NCI-H1105 (cell line): Measurements from ENCODE around the gene ELMOD1.

Source experiments
- DNase-seq: peaks from one replicate; lab custom pipeline; 2025; lab: John Stamatoyannopoulos, UW

The ELMOD1 gene

DNA sequence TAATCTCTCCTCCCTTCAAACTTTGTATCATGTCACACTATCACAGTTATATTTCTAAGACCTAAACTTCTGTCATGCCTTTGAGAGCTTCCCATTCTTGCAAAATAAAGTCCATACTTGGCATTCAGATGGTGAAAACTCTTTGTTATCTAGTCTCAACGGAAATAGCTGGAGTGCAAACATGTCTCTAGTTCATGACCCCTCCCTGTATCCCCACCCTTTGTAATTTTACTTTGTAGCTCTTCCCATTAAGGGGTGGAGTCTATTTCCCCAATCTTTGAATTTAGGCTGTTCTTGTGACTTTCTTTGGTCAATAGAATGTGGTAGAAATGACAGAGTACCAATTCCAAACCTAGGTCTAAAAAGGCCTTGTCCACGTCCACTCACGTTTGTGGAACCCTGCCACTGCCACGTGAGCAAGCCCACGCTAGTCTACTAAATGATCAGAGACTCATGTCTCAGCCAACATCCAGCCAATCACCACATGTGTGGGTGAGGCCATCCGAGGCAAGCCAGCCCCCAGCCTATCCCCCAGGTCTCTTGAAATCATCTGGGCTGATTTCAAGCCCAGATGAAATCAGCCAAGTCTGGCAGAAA lies 97.5 kb downstream of the ELMOD1 start:
- DNase-seq, result no peak

DNA sequence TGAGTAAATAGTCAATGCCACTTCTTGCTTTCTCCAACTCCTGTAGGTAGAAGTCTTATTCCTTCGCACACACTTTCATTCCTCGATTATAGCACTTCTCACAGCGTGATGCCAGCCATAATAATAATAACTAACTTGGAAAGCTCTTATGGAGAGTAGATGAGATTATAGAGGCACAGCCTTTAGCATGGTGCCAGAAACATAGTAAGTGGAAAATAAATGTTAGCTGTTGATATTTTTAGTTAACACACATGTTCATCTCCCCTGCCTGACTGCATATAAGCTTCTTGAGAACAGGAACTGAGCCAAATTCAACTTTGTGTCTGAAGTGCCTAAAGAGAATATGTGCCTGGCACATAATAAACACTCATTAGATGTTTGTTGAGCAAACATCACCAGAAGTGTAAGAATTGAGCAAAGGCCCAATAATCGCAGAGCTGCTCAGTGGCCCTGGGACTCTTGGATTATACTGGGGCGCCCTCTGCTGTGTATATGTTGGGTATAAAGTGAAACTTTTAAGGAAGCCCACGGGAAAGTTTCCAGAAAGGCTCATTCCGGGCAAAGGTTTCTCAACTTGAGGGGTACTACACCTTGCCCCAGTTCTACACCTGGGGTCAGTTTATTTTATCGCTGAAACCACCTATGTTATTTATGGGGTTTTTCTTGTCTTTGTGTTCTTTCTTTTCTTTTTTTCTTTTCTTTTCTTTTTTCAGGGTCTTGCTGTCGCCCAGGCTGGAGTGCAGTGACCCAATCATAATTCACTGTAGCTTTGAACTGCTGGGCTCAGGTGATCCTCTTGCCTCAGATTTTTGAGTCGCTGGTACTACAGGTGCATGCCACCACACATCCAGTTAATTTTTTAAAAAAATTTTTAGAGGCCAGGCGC lies 98.6 kb downstream of the ELMOD1 start:
- DNase-seq, result peak; percentile 70

DNA sequence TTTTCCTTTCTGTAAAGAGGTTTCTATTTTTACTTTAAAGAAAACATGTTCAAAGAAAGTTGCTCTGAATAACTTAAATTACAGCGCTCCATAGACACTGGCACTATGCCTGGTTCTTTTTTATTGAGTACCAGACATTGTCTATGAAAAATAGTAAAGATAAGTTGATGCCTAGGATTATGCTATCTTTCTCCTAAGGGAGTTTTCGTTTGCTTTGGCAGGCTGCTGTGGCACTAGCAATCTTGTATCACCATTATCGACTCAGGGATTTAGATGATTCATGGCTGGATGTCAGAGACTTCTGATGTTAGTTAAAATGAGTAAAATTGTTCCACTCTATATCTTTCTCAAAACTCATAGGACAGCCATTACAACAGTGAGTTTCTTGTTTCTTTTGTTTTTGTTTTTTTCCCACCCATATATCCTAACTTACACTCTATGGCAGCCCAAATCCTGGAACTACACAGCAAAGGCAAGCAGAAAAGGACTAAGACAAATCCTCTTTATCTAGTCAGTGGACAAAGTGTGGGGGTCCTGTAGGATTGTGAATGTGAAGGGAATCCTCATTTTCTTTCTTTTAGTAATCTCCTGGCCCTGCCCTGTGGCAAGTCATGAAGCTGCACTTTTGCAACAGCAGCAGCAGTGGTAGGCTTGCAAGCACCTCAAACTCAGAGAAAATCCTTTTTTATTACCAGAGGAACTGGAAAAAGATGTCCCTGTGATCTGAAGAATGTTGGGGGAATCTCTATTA lies 100.2 kb downstream of the ELMOD1 start:
- no peak for DNase-seq

DNA sequence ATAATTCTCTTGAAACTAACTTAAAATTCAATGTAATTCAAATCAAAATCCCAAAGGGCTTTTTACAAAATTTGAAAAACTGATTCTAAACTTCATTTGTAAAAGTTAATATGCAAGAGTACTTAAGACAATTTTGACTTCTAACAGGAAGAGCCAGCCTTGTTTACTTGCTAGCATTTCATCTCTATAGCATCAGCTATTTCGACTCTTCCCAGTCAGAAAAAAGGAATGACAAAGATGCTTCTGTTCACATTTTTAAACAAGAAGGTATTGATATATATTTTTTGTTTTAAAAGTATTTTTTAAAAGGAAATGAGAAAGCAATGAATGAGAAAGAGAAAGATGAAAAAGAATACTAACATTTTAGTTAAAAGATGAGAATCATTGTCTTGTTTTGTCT lies 104.5 kb downstream of the ELMOD1 start:
- DNase-seq, result no peak

DNA sequence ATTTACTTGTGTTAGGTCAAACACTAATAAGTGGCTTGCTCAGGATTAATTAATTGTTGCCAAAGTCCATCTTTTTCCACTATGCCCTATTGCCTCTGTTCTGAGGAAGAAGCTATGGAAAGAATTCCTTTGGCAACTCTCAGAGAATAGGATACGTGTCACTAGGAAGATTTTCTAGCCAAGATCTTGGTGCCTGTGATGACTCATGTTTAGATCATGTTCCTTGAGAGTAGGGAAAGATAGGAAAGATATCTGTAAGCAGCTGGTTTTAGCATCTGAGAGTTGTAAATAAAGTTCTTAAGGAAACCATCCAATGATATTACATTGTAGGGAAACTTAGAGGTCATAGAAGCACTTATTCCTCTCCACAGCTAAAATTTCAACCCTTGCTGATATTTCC lies 105.2 kb downstream of the ELMOD1 start:
- DNase-seq, result no peak

DNA sequence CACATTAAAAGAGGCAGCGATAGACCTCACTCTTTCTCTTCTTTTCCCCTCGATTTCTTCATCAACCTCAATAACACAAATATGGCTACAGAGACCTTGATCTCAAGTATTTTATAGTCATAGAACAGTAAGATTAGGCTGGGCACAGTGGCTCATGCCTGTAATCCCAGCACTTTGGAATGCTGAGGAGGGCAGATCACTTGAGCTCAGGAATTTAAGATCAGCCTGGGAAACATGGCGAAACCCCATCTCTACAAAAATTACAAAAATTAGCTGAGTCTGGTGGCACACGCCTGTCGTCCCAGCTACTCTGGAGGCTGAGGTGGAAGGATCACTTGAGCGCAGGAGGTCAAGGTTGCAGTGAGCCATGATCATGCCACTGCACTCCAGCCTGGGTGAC lies 106.3 kb downstream of the ELMOD1 start:
- no peak for DNase-seq

DNA sequence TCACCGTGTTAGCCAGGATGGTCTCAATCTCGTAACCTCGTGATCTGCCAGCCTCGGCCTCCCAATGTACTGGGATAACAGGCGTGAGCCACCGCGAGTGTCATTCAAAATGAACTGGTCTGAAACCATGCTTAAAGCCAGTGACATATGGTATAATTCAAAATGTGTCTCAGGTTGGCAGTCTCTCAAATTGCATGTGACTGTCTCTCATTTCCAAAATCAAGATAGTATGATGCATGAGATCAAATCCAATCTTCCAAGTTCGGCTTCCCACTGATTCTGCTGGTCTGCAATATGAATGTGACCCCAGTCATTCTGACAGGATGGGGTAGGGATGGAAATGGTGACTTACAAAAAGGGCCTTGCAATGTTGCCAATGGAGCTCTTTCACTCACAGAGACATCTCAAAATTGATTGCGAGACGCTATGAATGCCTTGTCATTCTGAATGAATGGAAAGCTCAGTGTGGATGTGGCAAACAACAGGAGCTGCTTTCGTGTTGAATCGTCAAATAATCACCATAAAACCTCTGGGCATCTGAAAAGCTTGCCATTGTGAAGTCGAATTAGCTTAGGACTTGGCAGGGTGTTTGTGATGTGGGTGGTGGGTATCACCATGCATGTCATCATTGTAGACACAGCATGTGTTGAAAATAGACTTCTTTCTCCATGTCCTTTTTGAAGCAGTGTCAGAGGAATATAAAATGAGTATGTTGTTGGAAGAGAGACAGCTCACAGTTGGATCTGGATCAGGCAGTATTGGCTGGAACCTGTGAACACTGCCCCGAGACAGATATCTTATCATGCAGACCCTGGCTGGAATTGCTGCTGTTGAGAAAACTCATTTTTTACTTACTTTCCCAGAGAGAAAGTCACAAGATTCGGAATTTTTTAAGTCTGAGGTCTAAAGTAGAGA lies 108.7 kb downstream of the ELMOD1 start:
- no peak for DNase-seq

DNA sequence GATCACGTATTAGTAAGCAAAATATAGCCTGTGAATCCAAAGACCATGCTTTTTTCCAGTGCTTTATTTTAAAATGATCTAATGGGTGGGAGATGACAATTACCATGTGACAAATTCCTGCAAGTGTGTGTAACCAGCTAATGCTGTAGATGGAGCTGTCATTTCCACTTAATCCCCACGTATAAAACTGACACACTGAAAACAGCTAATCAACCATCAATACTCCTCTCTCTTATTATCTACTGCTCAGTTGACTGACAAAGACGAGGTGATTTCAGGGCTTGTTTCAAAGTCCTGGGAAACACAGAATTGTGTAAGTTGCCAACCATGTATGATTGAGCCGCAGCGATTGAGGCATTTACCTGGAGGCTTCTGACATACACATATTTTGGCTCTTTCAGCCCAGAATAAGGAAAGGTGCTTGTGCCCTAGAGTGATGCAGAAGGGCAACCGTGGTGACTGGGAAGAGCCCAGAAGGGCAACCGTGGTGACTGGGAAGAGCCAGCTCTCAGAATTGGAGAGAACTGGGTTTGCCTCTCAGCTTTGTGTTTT lies 111.2 kb downstream of the ELMOD1 start:
- DNase-seq, result no peak

DNA sequence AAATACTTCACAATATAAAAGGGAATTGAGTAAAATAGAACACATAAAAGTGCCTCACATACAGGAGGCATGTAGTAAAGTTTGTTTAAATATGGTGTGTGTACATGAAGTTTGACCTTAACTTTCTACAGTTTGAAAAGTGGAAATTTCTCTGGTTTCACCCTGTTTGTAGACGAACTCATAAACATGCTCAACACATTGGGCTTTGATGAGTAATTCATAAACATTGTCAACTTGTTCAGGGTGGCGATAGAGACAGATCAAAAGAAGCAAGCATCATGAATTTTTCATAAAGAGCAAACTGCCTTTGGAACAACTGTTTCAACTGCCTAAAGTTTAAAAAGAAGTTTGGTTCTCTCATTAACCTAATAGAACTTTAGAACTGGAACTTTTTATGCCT lies 111.8 kb downstream of the ELMOD1 start:
- no peak for DNase-seq

DNA sequence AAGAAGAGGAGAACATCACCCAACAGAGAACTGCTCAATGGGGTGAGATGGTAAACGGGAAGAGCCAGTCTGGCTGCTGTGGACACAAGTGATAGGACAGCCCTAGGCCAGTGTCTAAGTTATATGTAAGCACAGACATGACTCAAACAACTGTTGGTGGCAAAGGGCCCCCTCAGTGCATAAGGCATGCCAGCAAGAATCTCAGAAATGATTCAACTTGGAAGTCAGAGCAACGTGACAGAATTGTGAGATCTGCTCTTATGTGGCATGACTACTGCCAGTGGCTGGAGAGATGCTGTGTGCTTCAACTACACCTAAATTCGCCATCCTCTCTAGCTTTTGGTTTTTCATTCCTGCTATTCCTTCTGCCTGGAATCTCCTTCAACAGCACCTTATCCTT lies 113.5 kb downstream of the ELMOD1 start:
- DNase-seq, result no peak

DNA sequence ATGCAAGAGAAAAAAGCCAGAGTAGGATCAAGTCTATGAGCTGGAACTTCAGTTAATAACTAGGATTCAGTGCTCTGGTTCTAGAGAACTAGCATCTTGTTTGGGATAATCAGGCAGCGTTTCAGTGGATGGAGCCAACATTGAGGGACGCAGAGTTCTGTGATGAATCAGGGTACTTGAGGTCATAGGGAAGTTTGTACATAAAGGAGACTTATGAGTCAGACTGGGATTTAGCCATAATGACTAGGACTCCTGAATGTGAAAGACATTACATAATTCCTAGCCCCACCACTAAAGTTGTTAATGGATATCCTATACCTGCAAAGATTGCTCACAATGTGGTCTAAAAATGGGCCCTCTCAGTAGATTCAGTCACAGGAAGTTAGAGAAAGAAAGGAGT lies 114.1 kb downstream of the ELMOD1 start:
- no peak for DNase-seq

DNA sequence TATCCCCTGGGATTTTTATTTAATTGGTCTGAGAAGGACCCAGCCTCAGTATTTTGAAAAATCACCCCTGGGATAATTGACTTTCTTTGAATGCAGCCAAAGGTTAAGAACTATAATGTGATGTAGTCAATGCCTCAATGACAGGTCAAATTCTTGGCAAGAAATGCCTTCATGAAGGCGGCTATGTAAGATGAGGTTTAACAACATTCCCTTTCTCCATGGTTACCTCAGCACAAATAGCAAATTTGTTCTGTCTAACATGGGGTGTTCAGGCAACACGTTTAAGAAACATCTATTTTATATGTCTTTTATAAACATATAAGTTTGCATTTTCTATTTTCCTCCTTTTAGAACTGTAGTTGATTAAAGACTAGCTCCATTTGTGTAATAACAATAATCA lies 115.6 kb downstream of the ELMOD1 start:
- no peak for DNase-seq

DNA sequence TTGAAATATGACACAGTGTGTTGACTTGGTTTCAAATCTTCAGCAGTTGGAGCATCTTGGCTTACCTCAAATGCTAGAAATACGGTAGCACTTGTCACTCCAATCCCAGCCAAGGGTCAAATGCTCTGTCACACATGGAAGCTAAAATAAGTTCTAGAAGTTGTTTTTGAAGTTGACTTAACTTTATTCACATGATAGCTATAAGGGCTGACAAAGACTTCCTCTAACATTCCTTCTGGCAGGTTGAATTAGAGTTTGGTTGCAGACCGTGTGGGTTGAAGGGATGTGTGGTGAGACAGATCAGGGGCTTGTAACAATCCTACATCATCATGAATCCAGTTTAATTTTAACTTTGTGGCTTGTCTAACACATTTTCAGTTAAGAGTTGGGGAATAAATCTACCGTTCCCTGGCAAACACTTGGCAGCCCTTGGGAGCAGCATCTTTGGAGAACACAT lies 116.3 kb downstream of the ELMOD1 start:
- no peak for DNase-seq

DNA sequence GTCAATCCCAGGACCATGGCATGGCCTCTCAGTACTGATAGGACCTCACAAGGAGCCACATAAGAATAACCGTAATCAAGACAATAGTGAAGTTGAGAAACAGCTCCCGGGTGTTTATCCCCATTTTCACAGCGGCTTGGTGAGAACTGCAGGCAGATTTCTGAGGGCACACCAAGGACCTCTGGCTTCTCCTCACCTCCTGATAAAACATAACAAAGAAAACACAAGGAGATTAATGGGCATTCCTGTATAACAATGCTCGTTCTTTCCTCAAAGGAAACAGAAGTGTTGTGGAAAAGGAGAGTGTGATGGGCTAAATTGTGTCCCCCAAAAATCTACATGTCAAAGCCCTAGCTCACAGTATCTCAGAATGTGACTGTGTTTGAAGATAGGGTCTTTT lies 116.9 kb downstream of the ELMOD1 start:
- no peak for DNase-seq

DNA sequence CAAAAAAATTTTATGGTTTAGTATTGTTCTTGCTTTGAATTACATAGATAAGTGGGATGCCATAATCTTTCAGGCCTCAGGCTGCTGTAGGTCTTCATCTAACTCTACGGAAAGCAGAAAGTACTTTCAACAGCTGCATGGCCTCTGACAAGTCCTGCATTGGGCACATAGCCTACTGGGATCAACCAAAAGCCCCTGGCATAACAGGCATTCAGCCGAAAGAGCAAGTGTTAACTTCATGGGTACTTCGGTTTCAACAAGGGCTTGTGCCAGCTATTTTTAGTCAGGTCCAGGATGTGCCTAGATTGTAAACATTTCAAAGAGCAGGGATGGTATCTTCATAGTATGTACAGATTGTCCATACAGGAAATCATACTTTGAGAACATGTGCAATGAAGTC lies 117.8 kb downstream of the ELMOD1 start:
- DNase-seq, result no peak

DNA sequence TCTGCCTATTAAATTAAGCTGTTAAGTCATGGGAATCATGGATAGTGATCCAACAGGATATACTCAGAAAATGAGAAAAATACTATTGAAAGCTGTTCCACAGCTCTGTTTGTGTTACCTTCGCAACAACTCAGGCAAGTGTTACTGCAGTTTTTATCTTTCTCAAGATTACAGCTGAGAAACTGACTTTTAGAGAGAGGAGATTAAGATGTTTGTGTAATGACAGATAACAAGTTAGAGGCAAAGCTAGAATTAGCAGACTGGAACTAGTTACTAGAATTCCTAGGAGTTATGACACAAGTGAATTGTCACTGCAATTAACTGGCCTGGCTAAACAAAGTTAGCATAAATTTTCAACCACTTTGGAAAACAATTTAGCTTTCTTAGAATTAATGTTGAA lies 119.4 kb downstream of the ELMOD1 start:
- DNase-seq, result no peak

DNA sequence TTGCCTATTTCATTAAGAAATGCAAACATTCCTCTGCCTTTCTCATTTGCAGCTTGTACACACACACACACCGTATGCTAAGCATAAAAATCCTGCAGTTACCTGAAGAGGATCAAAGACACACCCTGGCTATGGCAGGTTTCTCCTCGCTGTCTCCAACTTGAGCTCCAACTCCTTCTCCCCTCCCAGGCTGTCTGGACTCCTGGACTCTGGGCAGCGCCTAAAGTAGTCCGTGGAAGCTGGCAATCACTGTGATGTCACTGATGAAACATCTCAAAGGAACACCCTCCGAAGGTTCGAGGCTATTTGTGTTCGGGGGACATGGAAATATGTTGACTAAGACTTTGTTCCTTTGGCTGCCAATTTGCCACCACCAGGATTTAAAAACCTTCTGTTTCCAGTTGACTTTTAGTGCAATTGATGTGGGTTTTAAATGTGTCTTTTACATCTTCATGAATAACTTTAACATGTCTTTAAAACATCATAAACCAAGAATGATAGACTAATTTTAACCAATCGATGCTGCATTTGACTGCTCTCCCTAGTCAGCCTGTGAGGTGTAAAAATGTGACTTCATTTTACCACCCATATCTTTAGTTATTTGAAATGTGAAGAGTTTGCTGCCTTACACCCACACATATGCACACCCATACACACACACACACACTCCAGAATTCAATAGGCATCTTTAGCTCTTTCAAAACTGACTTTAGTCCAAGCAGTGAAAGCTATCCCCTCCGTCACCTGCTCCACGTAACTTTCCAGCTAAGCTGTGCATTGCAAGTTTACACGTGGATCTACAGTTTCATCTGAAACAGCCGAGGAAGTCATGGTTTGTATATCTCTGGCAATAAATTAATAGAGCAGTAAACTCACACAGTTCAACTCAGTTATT lies 121.2 kb downstream of the ELMOD1 start, which contains the start of gene SLN:
Gene SLN, minus strand, starts transcription at position 196 of the 895 bp plus-strand sequence.
- peak; percentile 2 for DNase-seq

DNA sequence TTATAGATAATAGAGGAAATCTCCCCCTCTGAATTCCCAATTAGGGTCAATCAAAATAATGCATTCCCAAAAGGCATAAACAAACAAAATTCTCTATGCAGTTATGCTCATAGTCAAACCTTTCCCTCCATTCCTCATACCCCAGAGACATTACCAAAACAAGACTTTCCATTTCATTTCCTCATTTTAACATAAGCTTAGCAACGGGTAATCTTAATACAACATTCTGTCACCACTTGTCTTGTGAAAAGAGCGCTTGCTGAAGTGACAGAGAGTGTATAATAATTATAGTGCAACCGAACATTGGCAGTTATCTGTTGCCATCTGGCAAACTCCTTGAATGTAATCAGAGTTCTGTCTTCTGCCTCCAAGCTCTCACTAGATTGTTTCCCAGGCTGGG lies 122.1 kb downstream of the ELMOD1 start:
- peak; percentile 75 for DNase-seq
